ENCODE results near the gene NEK8.

- TF ChIP-seq EP300 (IDR thresholded peaks at IDR 0.05) (no peak), CTCF (IDR thresholded peaks at IDR 0.05) (no peak), POLR2A (IDR thresholded peaks at IDR 0.05) (no peak), POLR2AphosphoS5 (IDR thresholded peaks at IDR 0.05) (no peak)
These were observed 9.4 kb downstream of the NEK8 start for GRCh38 chr17:28737770-28738679.
